Endothelial cell of umbilical vein (primary cell): ENCODE results near the gene TRERF1.

Experiments
- CTCF ChIP-seq, 2 donors: IDR thresholded peaks; 1 replicate in 1 of 2; 2 replicates in 1 of 2; pipeline ENCODE4 v1.5.1; 2011; ENCODE audit warnings: low read length in 2 of 2, mild to moderate bottlenecking in 2 of 2, moderate library complexity in 2 of 2, control low read depth in 1 of 2, inconsistent platforms in 1 of 2, low read depth in 1 of 2; ENCODE audit not compliant: insufficient read depth in 1 of 2; ENCODE audit errors: extremely low read depth in 1 of 2
- EZH2 ChIP-seq: IDR thresholded peaks from 2 replicates; pipeline ENCODE4 v1.6.1; 2012; ENCODE audit warnings: borderline replicate concordance, low read depth, mild to moderate bottlenecking, moderate library complexity, low read length, inconsistent platforms; ENCODE audit not compliant: severe bottlenecking
- POLR2A ChIP-seq: IDR thresholded peaks from 2 replicates; pipeline ENCODE4 v1.6.1; 2012; ENCODE audit warnings: low read depth, mild to moderate bottlenecking, control low read depth, low read length
- POLR2AphosphoS5 ChIP-seq: IDR thresholded peaks from 2 replicates; pipeline ENCODE4 v1.6.1; 2012; ENCODE audit warnings: low read depth, mild to moderate bottlenecking, control low read depth, low read length, moderate library complexity; ENCODE audit not compliant: insufficient read depth

GRCh38 chr6:42418724-42419123 is 33.0 kb downstream of the TRERF1 start:
- TF ChIP-seq CTCF (IDR thresholded peaks at IDR 0.05; ENCODE audit: extremely low read depth in 1 of 2, insufficient read depth in 1 of 2, low read depth in 1 of 2, low read length in 2 of 2) (no peak), POLR2A (no peak), EZH2 (no peak), POLR2AphosphoS5 (no peak)
